GM23338 (cell line): ENCODE data around the gene RASSF7. TPM values are rescaled to one million over a fixed set of nuclear protein-coding genes. Genes with fewer than 3 reads are reported as not detected.

Source experiments
- ATAC-seq: fragments of 200-7000 bp; cut with Tn5 transposase; 3 replicates; pipeline ENCODE4 v1.9.1; 2020
- DNase-seq: peaks from one replicate; pipeline ENCODE4 v3.0.0-alpha.2; 2015; ENCODE audit warnings: low spot score
- H2AFZ ChIP-seq: fragments of 200-600 bp; sonication (generic); 2 replicates; pipeline ENCODE4 v1.8.0; 2016; ENCODE audit warnings: antibody characterized with exemption, mild to moderate bottlenecking, moderate library complexity
- H3F3A ChIP-seq: fragments of 200-600 bp; sonication (generic); replicated peaks from 2 replicates; pipeline ENCODE4 v1.8.0; 2017; ENCODE audit warnings: antibody characterized with exemption, mixed run types, low read depth
- H3K27ac ChIP-seq: fragments of 200-600 bp; sonication (generic); 2 replicates; pipeline ENCODE4 v1.6.1; 2016; ENCODE audit warnings: low read depth
- H3K27me3 ChIP-seq: fragments of 200-600 bp; sonication (generic); 2 replicates; pipeline ENCODE4 v1.8.0; 2016; ENCODE audit warnings: mild to moderate bottlenecking, mixed run types, moderate library complexity; ENCODE audit not compliant: insufficient read depth
- H3K36me3 ChIP-seq: fragments of 200-600 bp; sonication (generic); 2 replicates; pipeline ENCODE4 v1.8.0; 2016; ENCODE audit warnings: mild to moderate bottlenecking; ENCODE audit not compliant: insufficient read depth
- H3K4me1 ChIP-seq: fragments of 200-600 bp; sonication (generic); 2 replicates; pipeline ENCODE4 v1.8.0; 2016; ENCODE audit warnings: mild to moderate bottlenecking, moderate library complexity; ENCODE audit not compliant: insufficient read depth
- H3K4me2 ChIP-seq: fragments of 200-600 bp; sonication (generic); 2 replicates; pipeline ENCODE4 v1.7.1; 2017; ENCODE audit warnings: mixed run types
- H3K4me3 ChIP-seq: fragments of 200-600 bp; sonication (generic); 2 replicates; pipeline ENCODE4 v1.6.1; 2016; ENCODE audit warnings: mixed run types
- H3K79me2 ChIP-seq: fragments of 200-600 bp; sonication (generic); replicated peaks from 2 replicates; pipeline ENCODE4 v1.8.0; 2017; ENCODE audit warnings: mild to moderate bottlenecking; ENCODE audit not compliant: insufficient read depth
- H3K9me2 ChIP-seq: fragments of 200-600 bp; sonication (generic); 2 replicates; pipeline ENCODE4 v1.8.0; 2017; ENCODE audit not compliant: insufficient read depth
- H4K20me1 ChIP-seq: fragments of 200-600 bp; sonication (generic); replicated peaks from 2 replicates; pipeline ENCODE4 v1.8.0; 2017; ENCODE audit warnings: mild to moderate bottlenecking; ENCODE audit not compliant: insufficient read depth
- H3K27ac Mint-ChIP-seq: 2 replicates; pipeline ENCODE4 v1.8.0; 2020; ENCODE audit warnings: inconsistent platforms, mild to moderate bottlenecking, moderate library complexity, mixed read lengths
- H3K27me3 Mint-ChIP-seq: 3 replicates; pipeline ENCODE4 v1.8.0; 2022; ENCODE audit warnings: low read depth, mild to moderate bottlenecking, moderate library complexity, mixed read lengths, inconsistent platforms; ENCODE audit not compliant: insufficient read depth, poor library complexity
- H3K36me3 Mint-ChIP-seq: 3 replicates; pipeline ENCODE4 v1.8.0; 2021; ENCODE audit warnings: low read depth, mild to moderate bottlenecking, inconsistent platforms, moderate library complexity, mixed read lengths
- H3K4me1 Mint-ChIP-seq: 3 replicates; pipeline ENCODE4 v1.8.0; 2020; ENCODE audit warnings: mild to moderate bottlenecking, inconsistent platforms, mixed read lengths
- H3K4me3 Mint-ChIP-seq: 3 replicates; pipeline ENCODE4 v1.8.0; 2021; ENCODE audit warnings: moderate library complexity, mild to moderate bottlenecking, inconsistent platforms, mixed read lengths
- H3K9me3 Mint-ChIP-seq: 3 replicates; pipeline ENCODE4 v1.8.0; 2020; ENCODE audit warnings: moderate library complexity, mild to moderate bottlenecking, inconsistent platforms, mixed read lengths
- EZH2phosphoT487 ChIP-seq: fragments of 200-600 bp; sonication (generic); IDR thresholded peaks from one replicate; pipeline ENCODE4 v1.8.1; 2018; ENCODE audit warnings: antibody characterized with exemption; ENCODE audit not compliant: unreplicated experiment
- POLR2AphosphoS5 ChIP-seq: IDR thresholded peaks from 2 replicates; pipeline ENCODE4 v1.6.1; 2016; ENCODE audit warnings: antibody characterized with exemption, low read depth
- ZNF331 ChIP-seq: fragments of 250-450 bp; sonication (Bioruptor Pico); IDR thresholded peaks from 2 replicates; pipeline ENCODE4 v1.5.0; 2020; ENCODE audit warnings: low read depth, mild to moderate bottlenecking, moderate library complexity
- ZNF462 ChIP-seq: fragments of 250-450 bp; sonication (Bioruptor Pico); IDR thresholded peaks from 2 replicates; pipeline ENCODE4 v1.5.0; 2020; ENCODE audit warnings: mild to moderate bottlenecking, moderate library complexity
- polyA plus RNA-seq: library from polyadenylated mRNA; unstranded; fragments of >200 nt; fragmentation: Nextera tagmentation; extraction: Ambion mirVana; gene quantifications from 2 replicates; pipeline ENCODE4 v1.2.1, GENCODE V29; 2016
- total RNA-seq: library from RNA; depleted of rRNA; stranded (reverse); fragments of >200 nt; shearing (Covaris generic); gene quantifications from 2 replicates; pipeline ENCODE4 v1.2.3, GENCODE V29; 2014

Gene RASSF7
- total and polyA plus RNA-seq, 2 experiments from 2014 or later, result 39.6 to 64.8 TPM

GRCh38 chr11:535210-535518 lies 25.6 kb upstream of the RASSF7 start:
- peaks cover 10% of the 10 kb centered on the region; the same call in 2 of the 3 replicates for H3K36me3 Mint-ChIP-seq
- H3K9me3 Mint-ChIP-seq, result peaks cover 2% of the 10 kb centered on the region; the same call in 2 of the 3 replicates
- H3K4me1 Mint-ChIP-seq, result peaks cover 3% of the 10 kb centered on the region; the same call in 2 of the 3 replicates
- H3K4me3 Mint-ChIP-seq, result no peak overlapping the region
- no peaks in the 10 kb centered on the region; the same call in 1 of the 2 replicates for H3K4me1 ChIP-seq
- H3K4me3 ChIP-seq, result peak overlapping the region; percentile 81
- H3K4me2 ChIP-seq, result no peak overlapping the region
- no peak for ATAC-seq
- no peak for TF ChIP-seq ZNF462 (CRISPR knock-in tag)
- no peak for TF ChIP-seq POLR2AphosphoS5
- no peak for TF ChIP-seq EZH2phosphoT487
- no peak for TF ChIP-seq ZNF331 (CRISPR knock-in tag)
- peaks cover 21% of the 10 kb centered on the region for H3K27me3 Mint-ChIP-seq
- H2AFZ ChIP-seq, result no peak overlapping the region
- peaks cover 11% of the 10 kb centered on the region for H3F3A ChIP-seq
- H3K36me3 ChIP-seq, result no peaks in the 10 kb centered on the region
- H3K27me3 ChIP-seq, result peaks cover 17% of the 10 kb centered on the region; the same call in 1 of the 2 replicates
- 0 out of 2 replicates have a peak, but pooled peaks cover 2% of the 10 kb centered on the region for H4K20me1 ChIP-seq
- no peaks in the 10 kb centered on the region; the same call in 1 of the 2 replicates for H3K79me2 ChIP-seq
- no peak for DNase-seq
- H3K9me2 ChIP-seq, result no peaks in the 10 kb centered on the region
- no peak overlapping the region for H3K27ac ChIP-seq
- H3K27ac Mint-ChIP-seq, result no peak overlapping the region
